HL-60/S4 treated with retinoic acid at 250 ng/mL for 4 days and 3 days (cell line): Measurements from ENCODE around the gene UGT1A5.

Experiments
- in situ Hi-C: fragments of 300-500 bp; cut with MboI; formaldehyde crosslinking; loops from 2 replicates; pipeline ENCODE4 v1.7.0; 2022; ENCODE audit warnings: low sequenced_read_pairs

UGT1A5 gene

GRCh38 chr2:233775414-233775813 lies 62.7 kb downstream of the UGT1A5 start:
- in situ Hi-C loops: no loop called here

- in situ Hi-C loops: no loop called here
These were observed 65.3 kb downstream of the UGT1A5 start, which contains the start of gene MROH2A for GRCh38 chr2:233778030-233778429. Gene MROH2A (plus strand): TSS chr2:233778330. CDS start chr2:233779359, 1,029 bp downstream.

- in situ Hi-C loops: no loop called here
These were observed 67.0 kb downstream of the UGT1A5 start for GRCh38 chr2:233779722-233780121.

GRCh38 chr2:233780771-233781170 lies 68.1 kb downstream of the UGT1A5 start:
- in situ Hi-C loops: no loop called here

GRCh38 chr2:233789554-233789953 lies 76.8 kb downstream of the UGT1A5 start:
- in situ Hi-C loops: no loop called here

- in situ Hi-C loops: no loop called here
These were observed 78.6 kb downstream of the UGT1A5 start for GRCh38 chr2:233791151-233791882.

- in situ Hi-C loops: no loop called here
These were observed 79.2 kb downstream of the UGT1A5 start for GRCh38 chr2:233791883-233792329.

GRCh38 chr2:233792720-233793119 lies 80.0 kb downstream of the UGT1A5 start:
- in situ Hi-C loops: no loop called here

GRCh38 chr2:233793465-233794127 lies 80.9 kb downstream of the UGT1A5 start:
- in situ Hi-C loops: no loop called here

GRCh38 chr2:233794128-233794658 lies 81.5 kb downstream of the UGT1A5 start:
- in situ Hi-C loops: no loop called here

- in situ Hi-C loops: no loop called here
These were observed 83.0 kb downstream of the UGT1A5 start for GRCh38 chr2:233795735-233796171.

GRCh38 chr2:233796254-233796653 lies 83.5 kb downstream of the UGT1A5 start:
- in situ Hi-C loops: no loop called here

GRCh38 chr2:233798335-233799086 lies 85.8 kb downstream of the UGT1A5 start:
- in situ Hi-C loops: no loop called here

GRCh38 chr2:233799087-233799665 lies 86.5 kb downstream of the UGT1A5 start:
- in situ Hi-C loops: no loop called here

GRCh38 chr2:233799716-233800115 lies 87.0 kb downstream of the UGT1A5 start:
- in situ Hi-C loops: no loop called here

GRCh38 chr2:233800208-233800607 lies 87.5 kb downstream of the UGT1A5 start:
- in situ Hi-C loops: no loop called here

GRCh38 chr2:233801357-233802131 lies 88.8 kb downstream of the UGT1A5 start:
- in situ Hi-C loops: no loop called here

- in situ Hi-C loops: no loop called here
These were observed 89.6 kb downstream of the UGT1A5 start for GRCh38 chr2:233802132-233802815.

- in situ Hi-C loops: no loop called here
These were observed 90.7 kb downstream of the UGT1A5 start for GRCh38 chr2:233803292-233803911.
